ENCODE measurements around the gene SPDEF.

SPDEF gene

GRCh38 chr6:34562350-34562749 is 6.2 kb upstream of the SPDEF start:
- no peak for DNase-seq

GRCh38 chr6:34561227-34561530 is 5.0 kb upstream of the SPDEF start:
- no peak for DNase-seq

GRCh38 chr6:34560366-34561226 is 4.5 kb upstream of the SPDEF start:
- peak; percentile 87 for DNase-seq

- no peak for DNase-seq
Observed at GRCh38 chr6:34559651-34560365, 3.7 kb upstream of the SPDEF start.

- DNase-seq = no peak
Observed at GRCh38 chr6:34558172-34558714, 2.1 kb upstream of the SPDEF start.

- no peak for DNase-seq
Observed at GRCh38 chr6:34557228-34557627, 1.1 kb upstream of the SPDEF start.

- no peak for DNase-seq
Observed at GRCh38 chr6:34556493-34556892, 364 bp upstream of the SPDEF start.

GRCh38 chr6:34555328-34555727 is 801 bp downstream of the SPDEF start:
- DNase-seq = no peak

- DNase-seq = no peak
Observed at GRCh38 chr6:34555007-34555322, 1.2 kb downstream of the SPDEF start.

- no peak for DNase-seq
Observed at GRCh38 chr6:34554291-34555006, 1.7 kb downstream of the SPDEF start.

GRCh38 chr6:34553750-34554149 is 2.4 kb downstream of the SPDEF start:
- no peak for DNase-seq

GRCh38 chr6:34553146-34553545 is 3.0 kb downstream of the SPDEF start:
- DNase-seq = no peak

GRCh38 chr6:34552620-34553019 is 3.5 kb downstream of the SPDEF start:
- no peak for DNase-seq

- DNase-seq = no peak
Observed at GRCh38 chr6:34551720-34552119, 4.4 kb downstream of the SPDEF start.

- no peak for DNase-seq
Observed at GRCh38 chr6:34549804-34550202, 6.3 kb downstream of the SPDEF start.

GRCh38 chr6:34549026-34549803 is 6.9 kb downstream of the SPDEF start:
- DNase-seq = no peak

GRCh38 chr6:34547701-34548644 is 8.2 kb downstream of the SPDEF start:
- DNase-seq = no peak

GRCh38 chr6:34546551-34547321 is 9.4 kb downstream of the SPDEF start:
- peak; percentile 82 for DNase-seq

- DNase-seq = no peak
Observed at GRCh38 chr6:34544776-34545471, 11.2 kb downstream of the SPDEF start.

- DNase-seq = no peak
Observed at GRCh38 chr6:34544052-34544604, 12.0 kb downstream of the SPDEF start.

All from NCI-H1092 (cell line).